Spleen (tissue), 7 donors: ENCODE measurements around the gene KRT7.

ENCODE experiments used
- CTCF ChIP-seq, 11 experiments: fragments of 200-600 bp in 7 of 11; fragments of 450-650 bp in 4 of 11; sonication (generic) in 4 of 11; IDR thresholded peaks in 8 of 11; conservative IDR thresholded peaks in 3 of 11; 1 replicate in 7 of 11; 2 replicates in 4 of 11; pipeline versions ENCODE4 v1.4.0 to v1.8.0; 2016 to 2021; ENCODE audit warnings: antibody characterized with exemption in 11 of 11, inconsistent platforms in 4 of 11, mild to moderate bottlenecking in 1 of 11
- POLR2AphosphoS5 ChIP-seq, 3 donors: sonication (generic); formaldehyde crosslinking; IDR thresholded peaks; one replicate each; pipeline ENCODE4 v1.5.1; 2017; ENCODE audit warnings: antibody characterized with exemption in 3 of 3
- donor health status: DM: no; HTN: no; CAD: no; lungs with moderate emphysema.
- donor health status: DM: no; HTN: no; CAD: no.
- donor health status: DM: no; HTN: no; CAD: no.

DNA sequence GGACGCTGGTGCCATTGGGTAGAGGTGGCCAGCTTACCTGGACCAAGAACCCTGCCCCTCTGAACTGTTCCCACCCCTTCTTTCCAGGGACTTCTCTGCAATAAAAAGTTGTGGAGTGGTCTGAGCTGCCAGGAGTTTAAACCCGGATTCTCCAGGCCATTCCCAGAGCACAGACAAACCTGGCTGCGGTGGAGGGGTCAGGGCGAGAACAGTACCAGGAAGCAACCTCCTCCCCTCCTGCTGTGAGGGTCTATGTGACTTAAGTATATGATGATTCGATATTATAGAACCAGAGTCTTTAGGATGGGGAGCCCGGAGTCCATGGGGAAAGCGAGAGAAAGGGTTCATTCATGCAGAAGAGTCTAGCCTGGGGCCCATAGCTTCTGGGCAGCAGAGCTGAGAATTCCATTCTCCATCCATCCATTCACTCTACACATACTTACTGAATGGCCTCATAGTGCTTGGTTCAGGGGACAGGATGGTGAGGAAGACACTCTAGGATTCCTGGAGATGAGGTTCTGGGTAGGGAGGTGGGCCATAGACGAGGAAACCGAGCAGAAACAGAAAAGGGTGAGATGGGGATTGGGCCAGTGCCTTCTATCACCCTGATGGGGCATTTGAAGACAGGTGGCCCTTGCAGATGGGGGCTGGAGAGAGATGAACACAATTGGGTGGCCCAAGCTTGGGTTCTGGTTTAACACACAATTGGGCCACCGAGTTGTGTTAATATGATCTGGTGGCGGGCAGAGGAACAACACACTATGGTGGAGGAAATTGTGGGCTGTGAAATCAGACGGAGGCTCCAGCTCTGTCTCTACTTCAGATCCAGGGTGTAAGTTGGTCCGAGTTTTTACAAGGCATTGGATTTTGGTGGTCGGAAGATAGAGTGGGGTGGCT, 46.6 kb downstream of the KRT7 start:
- TF ChIP-seq CTCF (IDR thresholded peaks at IDR 0.05 in 8 of 11, conservative IDR thresholded peaks at IDR 0.05 in 3 of 11) (no peak), POLR2AphosphoS5 (IDR thresholded peaks at IDR 0.05) (no peak)
